Measurements from ENCODE around the gene D2HGDH.

GRCh38 chr2:241759067-241759807 lies 24.8 kb downstream of the D2HGDH start:
- no peak for TF ChIP-seq POLR2A (IDR thresholded peaks at IDR 0.05)
- no peak for TF ChIP-seq CTCF (IDR thresholded peaks at IDR 0.05)

Data from sigmoid colon (tissue), 3 donors.